H54 (cell line): ENCODE data around the gene HAND2.

Experiments
- DNase-seq: peaks from one replicate; pipeline ENCODE4 v3.0.0; 2011; ENCODE audit warnings: low spot score, mixed read lengths; ENCODE audit not compliant: insufficient read length
- FAIRE-seq: peaks from 3 replicates; lab custom pipeline; 2011; peaks lifted over from hg19 to GRCh38; lab: Jason Lieb, UNC
- POLR2A ChIP-seq: IDR thresholded peaks from 2 replicates; pipeline ENCODE4 v1.6.1; 2011; ENCODE audit warnings: low read depth, mild to moderate bottlenecking, low read length

HAND2 gene

DNA sequence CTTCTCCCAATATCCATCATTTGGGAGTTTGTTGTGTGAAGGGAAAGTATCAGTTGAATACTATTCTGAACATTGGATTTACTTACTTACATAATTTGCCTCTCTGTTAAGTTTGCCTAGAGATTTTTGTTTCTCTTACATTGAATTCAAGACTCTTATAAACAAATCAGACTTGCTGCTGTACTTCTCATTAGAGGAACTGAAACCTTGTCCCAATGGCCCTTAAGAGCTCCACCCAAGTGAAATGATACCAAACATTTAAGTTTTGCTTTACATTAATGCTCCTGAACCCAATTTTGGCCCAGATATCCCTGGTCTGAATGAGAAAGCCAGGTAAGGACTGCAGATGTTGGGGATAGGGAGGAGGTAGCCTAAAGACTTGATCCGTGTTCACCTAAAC lies 32.0 kb downstream of the HAND2 start:
- DNase-seq (no peak), FAIRE-seq (no peak)
- TF ChIP-seq POLR2A, result no peak

DNA sequence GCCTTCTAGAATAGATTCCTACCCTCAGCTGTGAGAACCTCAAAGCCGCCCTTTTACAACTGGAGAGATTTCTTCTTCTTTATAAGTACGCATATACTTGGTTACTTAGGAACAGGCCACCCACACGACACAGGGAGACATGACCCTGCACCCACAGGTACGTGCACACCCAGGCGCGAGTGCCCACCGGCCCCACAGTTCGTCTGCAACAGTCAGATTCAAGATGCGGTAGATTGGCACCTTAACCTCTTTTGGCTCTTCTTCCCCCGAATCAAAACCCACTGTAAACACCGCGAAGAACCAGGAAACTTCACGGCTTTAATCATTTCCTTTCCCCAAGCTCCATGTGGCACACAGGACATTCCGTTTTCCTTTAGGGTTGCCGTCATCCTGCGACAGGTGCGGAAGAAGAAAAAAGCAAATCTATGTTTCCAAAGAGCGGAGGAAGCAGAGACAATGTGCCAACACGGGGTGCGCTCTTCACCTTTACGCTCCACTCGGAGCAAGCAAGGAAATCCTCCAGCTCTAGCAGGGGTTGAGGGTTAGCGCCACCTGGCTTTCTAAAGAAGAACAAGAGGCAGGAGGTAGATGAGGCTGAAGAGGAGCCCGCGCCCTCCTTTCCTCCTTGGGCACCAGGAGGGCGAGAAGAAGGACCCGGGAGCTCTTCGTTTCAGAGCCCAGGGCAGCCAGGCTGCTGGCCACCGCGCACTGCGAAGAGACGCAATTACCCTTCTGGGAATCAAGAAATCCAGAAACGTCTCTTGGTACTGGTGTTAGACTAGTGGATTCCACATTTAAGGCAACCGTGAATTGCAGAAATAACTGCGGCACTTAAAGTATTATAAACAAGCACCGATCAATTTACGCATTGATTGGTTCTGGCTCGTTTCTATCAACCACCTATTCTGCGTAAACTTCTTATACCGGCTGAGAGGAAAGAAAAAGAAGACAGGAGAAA lies 35.7 kb downstream of the HAND2 start:
- FAIRE-seq (no peak), DNase-seq (peak; percentile 43)
- TF ChIP-seq POLR2A, result no peak

DNA sequence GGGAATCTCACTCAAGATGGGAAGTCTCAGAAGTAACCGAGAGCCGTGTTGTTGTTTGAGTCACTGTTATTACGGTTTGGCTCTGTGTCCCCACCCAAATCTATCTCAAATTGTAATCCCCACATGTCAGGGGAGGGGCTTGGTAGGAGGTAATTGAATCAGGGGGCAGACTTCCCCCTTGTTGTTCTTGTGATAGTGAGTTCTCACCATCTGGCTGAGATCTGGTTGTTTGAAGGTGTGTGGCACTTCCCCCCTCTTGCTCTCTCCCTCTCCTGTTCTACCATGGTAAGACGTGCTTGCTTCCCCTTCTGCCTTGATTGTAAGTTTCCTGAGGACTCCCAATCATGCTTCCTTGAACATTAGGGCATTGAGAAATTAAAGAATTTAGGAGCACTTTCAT lies 37.0 kb downstream of the HAND2 start:
- FAIRE-seq (no peak), DNase-seq (no peak)
- no peak for TF ChIP-seq POLR2A

DNA sequence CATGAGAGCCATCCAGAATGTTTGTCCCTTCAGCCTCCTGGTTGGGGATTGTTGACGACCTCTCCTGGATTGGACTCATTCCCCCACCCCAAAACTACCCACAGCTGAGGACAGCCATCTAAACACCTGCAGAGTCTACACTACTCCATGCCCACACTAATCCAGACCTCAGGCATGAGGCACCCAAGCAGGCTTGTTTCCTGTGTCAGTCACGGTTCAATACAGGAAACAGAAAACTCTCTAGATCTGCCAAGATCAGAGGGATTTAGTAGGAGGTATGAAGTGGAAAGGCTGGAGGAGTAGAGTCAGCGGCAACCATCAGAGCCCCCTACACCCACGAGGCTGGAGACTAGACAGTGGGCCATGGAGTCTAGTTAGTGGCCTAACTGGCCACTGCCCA lies 37.7 kb downstream of the HAND2 start:
- no peak for DNase-seq
- FAIRE-seq, result no peak
- no peak for TF ChIP-seq POLR2A

DNA sequence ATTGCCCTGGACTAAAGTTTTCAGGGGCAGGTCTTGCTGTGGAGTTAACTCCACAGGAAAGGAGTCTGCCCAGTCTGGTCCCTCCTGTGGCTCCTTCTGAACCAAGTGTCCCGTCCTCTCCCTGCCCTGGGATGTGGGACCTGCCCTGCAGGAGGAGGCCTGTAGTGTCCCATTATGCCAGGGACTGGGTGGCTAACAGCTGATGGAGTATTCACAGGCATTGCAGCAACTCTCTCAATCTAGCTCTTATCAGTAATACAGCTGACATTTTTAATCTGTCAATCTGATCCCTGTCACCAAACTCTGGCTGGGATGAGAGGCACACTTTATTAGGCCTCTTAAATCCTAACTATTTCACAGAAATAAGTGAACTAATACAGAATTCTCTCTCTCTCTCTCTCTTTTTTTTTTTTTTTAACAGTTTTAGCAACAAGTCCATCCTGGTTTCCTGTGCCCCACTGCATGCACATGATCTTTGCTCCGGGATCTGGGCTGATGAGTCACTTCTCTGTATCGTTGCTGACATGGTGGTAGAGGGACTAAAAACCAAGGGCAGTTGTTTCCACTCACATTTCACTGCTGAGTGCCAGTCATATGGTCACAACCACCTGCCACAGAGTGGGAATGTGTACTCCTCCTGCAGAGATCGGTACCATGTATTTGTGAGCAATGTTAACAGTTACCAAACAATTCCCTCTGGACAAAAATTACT lies 39.1 kb downstream of the HAND2 start:
- DNase-seq, result no peak
- FAIRE-seq, result no peak
- TF ChIP-seq POLR2A, result no peak

DNA sequence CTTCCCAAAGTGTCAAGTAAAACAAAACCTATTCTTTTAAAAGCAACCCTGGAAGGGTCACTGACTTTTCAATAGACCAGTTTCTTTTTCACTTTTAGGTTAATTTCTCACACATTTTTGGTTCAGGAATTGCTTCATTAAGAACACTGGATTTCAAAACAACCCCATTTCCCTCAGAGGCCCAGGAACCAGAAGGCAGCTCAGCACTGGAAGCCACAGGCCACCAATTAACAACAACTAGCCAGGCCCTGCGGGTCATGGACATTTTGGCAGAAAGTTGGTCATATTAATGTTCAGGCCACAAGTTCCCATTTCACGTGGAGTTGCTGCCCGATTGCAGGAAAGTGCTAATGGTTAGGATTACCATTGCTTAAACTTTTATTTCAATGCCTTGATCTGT lies 39.8 kb downstream of the HAND2 start:
- no peak for TF ChIP-seq POLR2A
- DNase-seq (no peak), FAIRE-seq (no peak)

DNA sequence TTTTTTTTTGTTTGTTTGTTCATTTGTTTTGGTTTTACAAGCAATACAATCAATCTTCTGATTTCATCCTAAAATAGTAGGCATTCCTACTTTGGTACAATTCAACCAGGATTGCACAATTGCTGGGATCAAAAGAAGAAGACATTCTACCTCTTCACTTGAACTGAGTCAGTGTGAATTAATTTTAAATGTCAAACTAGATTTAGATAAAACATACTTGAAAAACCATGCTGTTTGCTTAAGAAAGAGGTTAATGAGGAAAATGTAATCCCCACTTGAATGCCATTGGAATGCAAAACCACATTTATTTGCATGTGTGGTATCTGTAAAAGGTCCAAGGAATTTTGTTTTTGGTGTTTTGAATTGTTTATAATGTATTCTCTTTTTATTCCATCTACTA lies 40.5 kb downstream of the HAND2 start:
- no peak for TF ChIP-seq POLR2A
- no peak for DNase-seq
- no peak for FAIRE-seq

DNA sequence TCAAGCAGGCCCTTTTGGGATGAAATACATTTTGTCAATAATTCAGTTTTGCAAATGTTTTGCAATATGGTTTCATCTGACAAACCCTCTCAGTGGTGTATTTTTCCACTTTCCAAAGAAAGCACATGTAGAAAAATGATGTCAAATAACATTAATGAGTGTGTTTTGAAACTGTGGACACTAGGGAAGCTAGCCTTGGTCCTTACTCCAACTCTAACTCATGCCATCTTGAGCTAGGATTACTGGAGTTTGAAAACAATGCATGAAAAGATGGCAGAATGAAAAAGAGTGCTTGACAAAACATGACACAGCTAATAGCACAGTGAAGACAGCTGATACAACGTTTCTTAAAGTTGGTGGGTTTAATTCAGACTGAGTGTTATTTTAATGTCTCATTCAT lies 41.4 kb downstream of the HAND2 start:
- no peak for DNase-seq
- FAIRE-seq, result no peak
- TF ChIP-seq POLR2A, result no peak

DNA sequence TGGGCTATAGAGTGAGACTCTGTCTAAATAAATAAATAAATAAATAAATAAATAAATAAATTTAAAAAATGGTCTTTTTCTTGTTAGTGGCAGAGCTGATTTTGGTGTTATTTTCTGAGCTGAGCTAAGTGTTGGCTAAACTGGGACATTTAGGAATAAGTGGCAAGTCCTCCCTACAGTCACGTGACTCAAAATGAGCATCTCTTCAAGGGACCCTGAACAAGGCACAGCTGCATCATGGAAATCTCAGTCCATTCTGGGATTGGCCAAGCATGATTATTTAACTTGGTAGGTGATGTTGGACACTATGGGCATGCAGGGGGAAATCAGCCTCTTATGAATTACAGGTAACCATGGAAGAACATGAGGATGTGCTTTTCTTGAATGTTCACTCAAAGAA lies 42.0 kb downstream of the HAND2 start:
- no peak for FAIRE-seq
- no peak for DNase-seq
- no peak for TF ChIP-seq POLR2A

DNA sequence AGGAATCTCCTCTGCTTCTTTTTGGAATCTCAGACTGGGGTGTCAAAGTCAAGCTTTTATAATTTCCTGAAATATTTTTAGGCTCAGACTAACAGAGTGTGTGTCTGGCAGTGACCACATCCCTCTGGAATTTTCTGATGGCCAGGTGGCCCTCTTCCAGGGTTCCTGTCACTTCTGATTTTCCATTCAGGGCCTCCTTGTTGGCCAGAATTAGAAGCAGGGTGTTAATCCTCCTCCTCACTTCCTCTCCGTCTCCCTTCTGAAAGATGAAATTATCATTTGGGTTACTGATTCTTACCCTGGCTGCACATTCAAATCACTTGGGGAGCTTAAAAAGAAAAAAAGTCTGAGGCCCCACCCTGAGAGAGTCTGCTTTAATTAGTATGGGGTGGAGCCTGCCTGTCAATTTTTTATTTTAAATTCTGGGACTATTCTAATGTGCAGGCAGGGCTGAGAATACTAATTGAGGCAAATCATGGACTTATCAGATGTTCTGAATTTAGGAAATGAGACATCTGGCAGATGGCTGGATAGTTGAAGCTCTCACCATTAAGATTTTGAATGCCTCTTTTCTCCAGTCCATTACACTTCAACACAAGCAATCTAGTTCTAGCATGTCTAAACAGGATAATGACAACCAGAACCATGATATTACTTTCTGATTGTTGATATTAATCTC lies 43.2 kb downstream of the HAND2 start:
- no peak for TF ChIP-seq POLR2A
- FAIRE-seq (no peak), DNase-seq (no peak)

DNA sequence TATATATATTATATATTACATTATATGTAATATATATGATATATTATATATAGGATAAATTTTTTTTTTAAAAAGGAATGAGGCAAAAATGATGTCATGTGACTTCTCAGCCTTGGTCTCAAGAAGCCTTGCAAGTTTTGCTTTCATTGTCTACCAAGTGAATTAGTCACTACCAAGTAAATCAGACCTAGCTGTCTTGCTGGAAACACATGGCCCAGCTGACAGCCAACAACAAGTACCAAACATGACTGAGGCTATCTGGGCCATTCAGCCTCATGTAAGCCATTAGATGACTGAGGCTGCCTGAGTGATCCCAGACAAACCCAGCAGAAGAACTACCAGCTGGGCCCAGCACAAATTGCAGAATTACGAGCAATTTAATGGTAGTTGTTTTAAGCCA lies 44.9 kb downstream of the HAND2 start:
- FAIRE-seq (no peak), DNase-seq (no peak)
- no peak for TF ChIP-seq POLR2A

DNA sequence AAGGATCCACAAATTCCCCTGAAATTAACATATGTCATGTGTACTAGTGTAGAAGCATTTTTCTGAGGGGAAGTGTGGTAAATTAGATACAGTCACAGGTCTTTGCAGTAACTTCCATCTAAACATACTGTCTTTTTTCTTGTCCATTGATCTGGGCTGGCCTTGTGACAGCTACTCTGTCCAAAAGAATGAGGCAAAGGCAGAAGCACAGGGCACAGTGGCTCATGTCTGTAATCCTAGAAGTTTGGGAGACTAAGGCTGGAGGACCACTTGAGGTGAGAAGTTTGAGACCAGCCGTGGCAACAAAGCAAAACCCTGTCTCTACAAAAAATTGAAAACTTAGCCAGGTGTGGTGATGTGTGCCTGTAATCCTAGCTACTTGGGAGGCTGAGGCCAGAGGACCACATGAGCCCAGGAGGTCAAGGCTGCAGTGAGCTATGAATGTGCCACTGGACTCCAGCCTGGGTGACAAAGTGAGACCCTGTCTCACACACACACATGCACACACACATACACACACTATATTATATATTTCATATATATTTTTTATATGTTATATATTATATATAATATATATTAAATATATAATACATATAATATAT lies 47.6 kb downstream of the HAND2 start:
- FAIRE-seq (no peak), DNase-seq (no peak)
- no peak for TF ChIP-seq POLR2A

DNA sequence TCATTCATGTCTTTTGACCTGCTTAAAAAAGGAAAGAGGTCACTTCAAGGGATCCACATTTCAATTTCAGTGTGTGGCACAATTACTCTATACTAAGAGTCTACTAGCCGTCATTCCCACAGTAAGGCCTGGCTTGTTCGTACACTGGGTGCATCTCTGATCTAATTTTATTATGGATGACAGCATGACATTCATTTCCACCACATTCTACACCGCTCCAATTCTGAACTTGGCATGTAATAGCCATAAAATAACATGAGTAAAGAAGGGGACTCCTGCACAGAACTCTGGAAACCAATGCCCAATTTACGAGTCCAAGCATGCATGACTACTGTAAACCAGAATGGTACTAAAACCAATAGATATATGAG lies 51.1 kb downstream of the HAND2 start:
- FAIRE-seq (no peak), DNase-seq (no peak)
- no peak for TF ChIP-seq POLR2A
